ENCODE results near the gene PRLR.

DNA sequence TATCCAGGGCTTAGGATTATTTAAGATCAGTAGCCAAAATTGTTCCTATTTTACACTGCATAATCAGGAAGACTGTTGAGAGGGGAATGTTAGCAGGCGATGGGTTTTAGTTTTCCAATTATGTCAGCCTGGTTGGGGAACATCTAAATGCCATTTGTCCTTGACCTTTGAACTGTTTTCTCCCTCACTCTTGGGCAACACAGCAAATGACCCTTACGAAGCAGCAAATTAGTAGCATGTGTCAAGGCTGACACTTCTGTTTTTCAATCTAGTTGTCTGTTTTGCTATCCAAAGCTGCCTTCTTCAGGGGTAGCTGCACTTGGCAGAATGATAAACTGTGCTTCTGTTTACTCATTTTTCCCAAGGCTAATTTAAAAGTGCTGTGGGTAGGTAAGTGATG is 104.5 kb downstream of the PRLR start:
- TF ChIP-seq, protein P1, sequence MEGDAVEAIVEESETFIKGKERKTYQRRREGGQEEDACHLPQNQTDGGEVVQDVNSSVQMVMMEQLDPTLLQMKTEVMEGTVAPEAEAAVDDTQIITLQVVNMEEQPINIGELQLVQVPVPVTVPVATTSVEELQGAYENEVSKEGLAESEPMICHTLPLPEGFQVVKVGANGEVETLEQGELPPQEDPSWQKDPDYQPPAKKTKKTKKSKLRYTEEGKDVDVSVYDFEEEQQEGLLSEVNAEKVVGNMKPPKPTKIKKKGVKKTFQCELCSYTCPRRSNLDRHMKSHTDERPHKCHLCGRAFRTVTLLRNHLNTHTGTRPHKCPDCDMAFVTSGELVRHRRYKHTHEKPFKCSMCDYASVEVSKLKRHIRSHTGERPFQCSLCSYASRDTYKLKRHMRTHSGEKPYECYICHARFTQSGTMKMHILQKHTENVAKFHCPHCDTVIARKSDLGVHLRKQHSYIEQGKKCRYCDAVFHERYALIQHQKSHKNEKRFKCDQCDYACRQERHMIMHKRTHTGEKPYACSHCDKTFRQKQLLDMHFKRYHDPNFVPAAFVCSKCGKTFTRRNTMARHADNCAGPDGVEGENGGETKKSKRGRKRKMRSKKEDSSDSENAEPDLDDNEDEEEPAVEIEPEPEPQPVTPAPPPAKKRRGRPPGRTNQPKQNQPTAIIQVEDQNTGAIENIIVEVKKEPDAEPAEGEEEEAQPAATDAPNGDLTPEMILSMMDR (IDR thresholded peaks at IDR 0.05; ENCODE audit: insufficient read depth, low read depth, low read length), result no peak
- TF ChIP-seq EZH2 (IDR thresholded peaks at IDR 0.05; ENCODE audit: insufficient read depth, low read length), result no peak

Data from astrocyte (in vitro differentiated cells and primary cell).